K562 (cell line): ENCODE results near the gene BTNL8. TPM values are rescaled to one million over a fixed set of nuclear protein-coding genes. Genes with fewer than 3 reads are reported as not detected.

Experiments used
- ATAC-seq: fragments of 200-7000 bp; cut with Tn5 transposase; 3 replicates; pipeline ENCODE4 v1.9.1; 2020; ENCODE audit warnings: moderate library complexity
- BruUV-seq: library from RNA; stranded (reverse); fragments of 400-500 nt; replicated peaks from 2 replicates; lab custom pipeline; 2021; lab: Mats Ljungman, UMichigan
- CTCF ChIA-PET: fragments of 300-600 bp; formaldehyde crosslinking; extraction: SDS; loops from one replicate; lab custom pipeline; 2021; ENCODE audit warnings: low intra/inter-chr PET ratio; lab: Yijun Ruan, JAX
- POLR2A ChIA-PET: fragments of 300-600, 350-650 bp; sonication (Branson Sonifier 250); formaldehyde crosslinking; extraction: SDS; loops from one replicate; lab custom pipeline; 2021; ENCODE audit warnings: antibody characterized with exemption, inconsistent platforms; lab: Yijun Ruan, JAX
- DNase-seq, 4 experiments: peaks; one replicate each; pipeline versions ENCODE4 v3.0.0 to v3.0.0-alpha.2; 2011 to 2018; ENCODE audit warnings: low spot score in 3 of 4, mixed read lengths in 3 of 4; ENCODE audit errors: extremely low read depth in 1 of 4
- FAIRE-seq: peaks from 2 replicates; lab custom pipeline; 2011; peaks lifted over from hg19 to GRCh38; lab: Jason Lieb, UNC
- H2AFZ ChIP-seq: 2 replicates; pipeline ENCODE4 v1.6.0; 2011; ENCODE audit warnings: low read depth, low read length, control low read depth, inconsistent platforms
- H3K27ac ChIP-seq: fragments of 200-600 bp; 3 replicates; pipeline ENCODE4 v1.8.0; 2011; ENCODE audit warnings: low read depth, mild to moderate bottlenecking, control low read depth, inconsistent platforms, low read length, moderate library complexity, mixed read lengths; ENCODE audit errors: extremely low read depth
- H3K27me3 ChIP-seq, 2 experiments: fragments of 300-600 bp in 1 of 2; 2 replicates in 1 of 2; 3 replicates in 1 of 2; pipeline versions ENCODE4 v1.6.0 to v1.8.0; 2011; ENCODE audit warnings: inconsistent platforms in 2 of 2, low read length in 2 of 2, mild to moderate bottlenecking in 1 of 2, mixed read lengths in 1 of 2, moderate library complexity in 1 of 2; ENCODE audit not compliant: control insufficient read depth in 2 of 2, insufficient read depth in 2 of 2
- H3K36me3 ChIP-seq: fragments of 300-600 bp; 3 replicates; pipeline ENCODE4 v1.8.0; 2011; ENCODE audit warnings: mild to moderate bottlenecking, low read length, inconsistent platforms; ENCODE audit not compliant: control insufficient read depth, insufficient read depth
- H3K4me1 ChIP-seq, 2 experiments: fragments of 200-600 bp in 1 of 2; replicated peaks in 1 of 2; 2 replicates in 1 of 2; 3 replicates in 1 of 2; pipeline versions ENCODE4 v1.5.1 to v1.8.0; 2011; ENCODE audit warnings: inconsistent platforms in 2 of 2, low read length in 2 of 2, mild to moderate bottlenecking in 1 of 2, mixed read lengths in 1 of 2, moderate library complexity in 1 of 2; ENCODE audit not compliant: control insufficient read depth in 2 of 2, insufficient read depth in 2 of 2
- H3K4me2 ChIP-seq: 2 replicates; pipeline ENCODE4 v1.6.1; 2011; ENCODE audit warnings: low read length, control low read depth, inconsistent platforms, mixed read lengths; ENCODE audit not compliant: insufficient read depth
- H3K4me3 ChIP-seq: fragments of 200-600 bp; sonication (generic), shearing (Covaris generic); 2 replicates; pipeline ENCODE4 v1.5.1; 2016; ENCODE audit warnings: control low read depth, inconsistent platforms
- H3K79me2 ChIP-seq: fragments of 200-600 bp; 3 replicates; pipeline ENCODE4 v1.8.0; 2011; ENCODE audit warnings: low read length, inconsistent platforms; ENCODE audit not compliant: control insufficient read depth, insufficient read depth
- H3K9ac ChIP-seq, 2 experiments: 2 replicates each; pipeline versions ENCODE4 v1.6.0 to v1.6.1; 2011; ENCODE audit warnings: low read depth in 2 of 2, low read length in 2 of 2, control low read depth in 1 of 2, inconsistent platforms in 1 of 2, mild to moderate bottlenecking in 1 of 2, mixed read lengths in 1 of 2; ENCODE audit not compliant: insufficient read depth in 1 of 2
- H3K9me1 ChIP-seq: one replicate; pipeline ENCODE4 v1.6.0; 2011; ENCODE audit warnings: inconsistent platforms, mild to moderate bottlenecking, low read length, moderate library complexity; ENCODE audit not compliant: control insufficient read depth, insufficient read depth
- H3K9me3 ChIP-seq: replicated peaks from 2 replicates; pipeline ENCODE4 v1.5.1; 2011; ENCODE audit warnings: low read depth, low read length, inconsistent platforms; ENCODE audit not compliant: control insufficient read depth, insufficient read depth
- H4K20me1 ChIP-seq: replicated peaks from 2 replicates; pipeline ENCODE4 v1.6.1; 2011; ENCODE audit warnings: low read length, inconsistent platforms, mixed read lengths; ENCODE audit not compliant: control insufficient read depth, insufficient read depth
- L3MBTL2 ChIP-seq: fragments of 450-650 bp; IDR thresholded peaks from 2 replicates; pipeline ENCODE4 v1.6.1; 2016; ENCODE audit warnings: mild to moderate bottlenecking, moderate library complexity
- NFIC ChIP-seq: fragments of 450-650 bp; IDR thresholded peaks from 2 replicates; pipeline ENCODE4 v1.6.1; 2017; ENCODE audit warnings: mild to moderate bottlenecking, inconsistent platforms
- ZBTB7A ChIP-seq: IDR thresholded peaks from 2 replicates; pipeline ENCODE4 v1.6.1; 2011; ENCODE audit warnings: low read depth, mild to moderate bottlenecking, low read length, moderate library complexity, borderline replicate concordance; ENCODE audit not compliant: control insufficient read depth
- ZNF785 ChIP-seq: fragments of 250-450 bp; sonication (Bioruptor Pico); IDR thresholded peaks from 2 replicates; pipeline ENCODE4 v1.4.0; 2020; ENCODE audit warnings: mild to moderate bottlenecking
- WGBS: fragments of 100-300 bp; shearing (Covaris generic); methylation state at CpG from one replicate; pipeline ENCODE4 v1.1.6; 2016; ENCODE audit warnings: low coverage, mixed read lengths; ENCODE audit not compliant: insufficient coverage; ENCODE audit errors: missing lambda C conversion rate; 5-methylcytosine and 5-hydroxymethylcytosine counted together
- in situ Hi-C: fragments of 300-500 bp; cut with MboI; formaldehyde crosslinking; loops from 4 replicates; pipeline ENCODE4 v1.15.0; 2018; ENCODE audit warnings: inconsistent platforms, mixed read lengths
- intact Hi-C: fragments of 100-400 bp; cut with micrococcal nuclease; formaldehyde crosslinking; loops from 2 replicates; pipeline ENCODE4 v1.14.2; 2022
- polyA plus RNA-seq, 8 experiments: library from polyadenylated mRNA; depleted of rRNA in 4 of 8; stranded (reverse) in 5 of 8; unstranded in 3 of 8; fragments of >200 nt; fragmentation: Nextera tagmentation in 2 of 8; fragmentation: Illumina TruSeq in 1 of 8; extraction: Ambion mirVana in 2 of 8; extraction: Trizol in 1 of 8; gene quantifications; 2 replicates each; pipeline versions ENCODE4 v1.2.1 to v1.2.3, GENCODE V29; 2011 to 2014; ENCODE audit warnings: inconsistent platforms in 1 of 8, missing spikeins in 1 of 8
- total RNA-seq, 7 experiments: library from RNA; depleted of rRNA in 6 of 7; stranded (reverse); fragments of >200 nt in 6 of 7; fragmentation: Illumina TruSeq in 2 of 7; extraction: Trizol in 2 of 7; gene quantifications; 2 replicates each; pipeline versions ENCODE4 v1.2.1 to v1.2.3, GENCODE V29; 2011 to 2021; ENCODE audit warnings: low replicate concordance in 1 of 7
- TF ChIP-seq, protein P1 (sequence below), 3 experiments: IDR thresholded peaks in 2 of 3; conservative IDR thresholded peaks in 1 of 3; 2 replicates each; pipeline ENCODE4 v1.5.1; 2011 to 2012; ENCODE audit warnings: low read length in 3 of 3, mild to moderate bottlenecking in 3 of 3, control low read depth in 2 of 3, improper control_type of control experiment in 1 of 3, inconsistent platforms in 1 of 3, low read depth in 1 of 3, mixed read lengths in 1 of 3, moderate library complexity in 1 of 3; ENCODE audit not compliant: insufficient read depth in 2 of 3
- TF ChIP-seq, protein P2 (sequence below): sonication (generic); formaldehyde crosslinking; IDR thresholded peaks from 2 replicates; pipeline ENCODE4 v1.8.0; 2022; ENCODE audit warnings: mild to moderate bottlenecking, missing genetic modification reagents
- TF ChIP-seq, protein P3 (sequence below), 2 experiments: fragments of 450-650 bp in 1 of 2; sonication (generic) in 1 of 2; formaldehyde crosslinking; conservative IDR thresholded peaks; 2 replicates each; pipeline versions ENCODE4 v1.4.0 to v1.8.1; 2020 to 2022; ENCODE audit warnings: mild to moderate bottlenecking in 1 of 2, missing genetic modification reagents in 1 of 2

Gene BTNL8
- total and polyA plus RNA-seq, 9 of the 15 experiments (the other 6 are each of a cell fraction or from before 2014, with no cell fraction given): 0.04 to 0.18 (median 0.07) TPM; not detected in 6

DNA sequence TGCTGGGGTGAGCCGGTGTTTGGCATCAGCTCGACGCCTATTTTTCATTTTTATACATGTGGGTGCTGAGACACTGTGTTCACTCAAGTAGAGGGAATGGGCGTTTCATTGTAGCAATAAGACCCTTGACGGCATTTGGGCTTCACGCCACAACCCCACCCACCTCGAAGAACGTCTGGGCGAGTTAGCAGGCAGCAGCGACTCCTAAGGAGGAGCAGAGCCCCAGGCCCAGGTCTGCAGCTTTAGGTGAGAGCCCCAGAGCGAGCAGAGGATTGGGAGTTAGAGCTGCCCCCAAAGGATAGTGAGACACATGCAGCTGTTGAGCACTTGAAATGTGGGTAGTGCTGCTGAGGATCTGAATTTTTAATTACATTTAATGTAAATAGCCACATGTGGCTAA, 36.3 kb upstream of the BTNL8 start:
- peaks cover 13 to 18% of the 10 kb centered on the region in 2 experiments; a peak in 4 of 5 replicates for H3K4me1 ChIP-seq
- FAIRE-seq (peak; percentile 51), ATAC-seq (peak; percentile 36), DNase-seq (peak in 3 of 4 experiments; percentile 19 to 75 (median 57))
- POLR2A ChIA-PET: interaction anchor here (0.6 to 1.8 kb wide), 5 partner anchors 12 to 307 kb away, joined by 3 to 6 read pairs (median 3); no protein-coding TSS in a partner anchor
- H3K9me1 ChIP-seq: no peaks in the 10 kb centered on the region
- peaks cover 26% of the 10 kb centered on the region for H3K79me2 ChIP-seq
- intact Hi-C loops (loop anchor here (5.0 to 10.0 kb wide), 3 partner anchors 60 to 320 kb away; partner anchors contain the start of gene MGAT1), in situ Hi-C loops (no loop called here)
- peak overlapping the region; percentile 78 to 80 for H3K9ac ChIP-seq
- no peak overlapping the region for H3K4me3 ChIP-seq
- peak overlapping the region; percentile 91 for H2AFZ ChIP-seq
- H3K4me2 ChIP-seq: peak overlapping the region; percentile 56
- CTCF ChIA-PET: interaction anchor here (0.7 kb wide), 1 partner anchor 257 kb away, joined by 3 read pairs; no protein-coding TSS in a partner anchor
- H3K36me3 ChIP-seq: peaks cover 16% of the 10 kb centered on the region; the same call in 1 of the 3 replicates
- no TSS peak for BruUV-seq
- no peaks in the 10 kb centered on the region for H3K27me3 ChIP-seq
- 19% methylated on average over 11 of the region's 11 CpGs for WGBS
- H3K9me3 ChIP-seq: no peaks in the 10 kb centered on the region
- H3K27ac ChIP-seq: peak overlapping the region; percentile 84
- H4K20me1 ChIP-seq: no peaks in the 10 kb centered on the region
- TF ChIP-seq NFIC: peak; percentile 44
- TF ChIP-seq, protein P1, sequence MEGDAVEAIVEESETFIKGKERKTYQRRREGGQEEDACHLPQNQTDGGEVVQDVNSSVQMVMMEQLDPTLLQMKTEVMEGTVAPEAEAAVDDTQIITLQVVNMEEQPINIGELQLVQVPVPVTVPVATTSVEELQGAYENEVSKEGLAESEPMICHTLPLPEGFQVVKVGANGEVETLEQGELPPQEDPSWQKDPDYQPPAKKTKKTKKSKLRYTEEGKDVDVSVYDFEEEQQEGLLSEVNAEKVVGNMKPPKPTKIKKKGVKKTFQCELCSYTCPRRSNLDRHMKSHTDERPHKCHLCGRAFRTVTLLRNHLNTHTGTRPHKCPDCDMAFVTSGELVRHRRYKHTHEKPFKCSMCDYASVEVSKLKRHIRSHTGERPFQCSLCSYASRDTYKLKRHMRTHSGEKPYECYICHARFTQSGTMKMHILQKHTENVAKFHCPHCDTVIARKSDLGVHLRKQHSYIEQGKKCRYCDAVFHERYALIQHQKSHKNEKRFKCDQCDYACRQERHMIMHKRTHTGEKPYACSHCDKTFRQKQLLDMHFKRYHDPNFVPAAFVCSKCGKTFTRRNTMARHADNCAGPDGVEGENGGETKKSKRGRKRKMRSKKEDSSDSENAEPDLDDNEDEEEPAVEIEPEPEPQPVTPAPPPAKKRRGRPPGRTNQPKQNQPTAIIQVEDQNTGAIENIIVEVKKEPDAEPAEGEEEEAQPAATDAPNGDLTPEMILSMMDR (IDR thresholded peaks at IDR 0.05 in 2 of 3, conservative IDR thresholded peaks at IDR 0.05 in 1 of 3; ENCODE audit: insufficient read depth in 2 of 3, low read depth in 1 of 3, low read length in 3 of 3): peak; percentile 15 to 47 (median 25); a peak in 3 of 6 replicates
- TF ChIP-seq L3MBTL2: peak; percentile 49; the same call in 1 of the 2 replicates
- TF ChIP-seq, protein P2, sequence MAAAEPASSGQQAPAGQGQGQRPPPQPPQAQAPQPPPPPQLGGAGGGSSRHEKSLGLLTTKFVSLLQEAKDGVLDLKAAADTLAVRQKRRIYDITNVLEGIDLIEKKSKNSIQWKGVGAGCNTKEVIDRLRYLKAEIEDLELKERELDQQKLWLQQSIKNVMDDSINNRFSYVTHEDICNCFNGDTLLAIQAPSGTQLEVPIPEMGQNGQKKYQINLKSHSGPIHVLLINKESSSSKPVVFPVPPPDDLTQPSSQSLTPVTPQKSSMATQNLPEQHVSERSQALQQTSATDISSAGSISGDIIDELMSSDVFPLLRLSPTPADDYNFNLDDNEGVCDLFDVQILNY (CRISPR knock-in tag): no peak
- TF ChIP-seq, protein P3, sequence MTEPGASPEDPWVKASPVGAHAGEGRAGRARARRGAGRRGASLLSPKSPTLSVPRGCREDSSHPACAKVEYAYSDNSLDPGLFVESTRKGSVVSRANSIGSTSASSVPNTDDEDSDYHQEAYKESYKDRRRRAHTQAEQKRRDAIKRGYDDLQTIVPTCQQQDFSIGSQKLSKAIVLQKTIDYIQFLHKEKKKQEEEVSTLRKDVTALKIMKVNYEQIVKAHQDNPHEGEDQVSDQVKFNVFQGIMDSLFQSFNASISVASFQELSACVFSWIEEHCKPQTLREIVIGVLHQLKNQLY (CRISPR knock-in tag; conservative IDR thresholded peaks at IDR 0.05): no peak
- TF ChIP-seq ZNF785: peak; percentile 22; the same call in 1 of the 2 replicates
- TF ChIP-seq ZBTB7A: peak; percentile 65; the same call in 1 of the 2 replicates
